K562 (cell line): ENCODE data around the gene CD19. TPM values are rescaled to one million over a fixed set of nuclear protein-coding genes. Genes with fewer than 3 reads are reported as not detected.
A peak's percentile ranks its signal among the peaks of the same experiment; 100 is the strongest.

Experiments
- ATAC-seq: fragments of 200-7000 bp; cut with Tn5 transposase; 3 replicates; pipeline ENCODE4 v1.9.1; 2020; ENCODE audit warnings: moderate library complexity
- BruUV-seq: library from RNA; stranded (reverse); fragments of 400-500 nt; replicated peaks from 2 replicates; lab custom pipeline; 2021; lab: Mats Ljungman, UMichigan
- CTCF ChIA-PET: fragments of 300-600 bp; formaldehyde crosslinking; extraction: SDS; loops from one replicate; lab custom pipeline; 2021; ENCODE audit warnings: low intra/inter-chr PET ratio; lab: Yijun Ruan, JAX
- POLR2A ChIA-PET: fragments of 300-600, 350-650 bp; sonication (Branson Sonifier 250); formaldehyde crosslinking; extraction: SDS; loops from one replicate; lab custom pipeline; 2021; ENCODE audit warnings: antibody characterized with exemption, inconsistent platforms; lab: Yijun Ruan, JAX
- DNase-seq, 4 experiments: peaks; one replicate each; pipeline versions ENCODE4 v3.0.0 to v3.0.0-alpha.2; 2011 to 2018; ENCODE audit warnings: low spot score in 3 of 4, mixed read lengths in 3 of 4; ENCODE audit errors: extremely low read depth in 1 of 4
- FAIRE-seq: peaks from 2 replicates; lab custom pipeline; 2011; peaks lifted over from hg19 to GRCh38; lab: Jason Lieb, UNC
- H2AFZ ChIP-seq: 2 replicates; pipeline ENCODE4 v1.6.0; 2011; ENCODE audit warnings: low read depth, low read length, control low read depth, inconsistent platforms
- H3K27ac ChIP-seq: fragments of 200-600 bp; 3 replicates; pipeline ENCODE4 v1.8.0; 2011; ENCODE audit warnings: low read depth, mild to moderate bottlenecking, control low read depth, inconsistent platforms, low read length, moderate library complexity, mixed read lengths; ENCODE audit errors: extremely low read depth
- H3K27me3 ChIP-seq, 2 experiments: fragments of 300-600 bp in 1 of 2; 2 replicates in 1 of 2; 3 replicates in 1 of 2; pipeline versions ENCODE4 v1.6.0 to v1.8.0; 2011; ENCODE audit warnings: inconsistent platforms in 2 of 2, low read length in 2 of 2, mild to moderate bottlenecking in 1 of 2, mixed read lengths in 1 of 2, moderate library complexity in 1 of 2; ENCODE audit not compliant: control insufficient read depth in 2 of 2, insufficient read depth in 2 of 2
- H3K36me3 ChIP-seq: fragments of 300-600 bp; 3 replicates; pipeline ENCODE4 v1.8.0; 2011; ENCODE audit warnings: mild to moderate bottlenecking, low read length, inconsistent platforms; ENCODE audit not compliant: control insufficient read depth, insufficient read depth
- H3K4me1 ChIP-seq, 2 experiments: fragments of 200-600 bp in 1 of 2; replicated peaks in 1 of 2; 2 replicates in 1 of 2; 3 replicates in 1 of 2; pipeline versions ENCODE4 v1.5.1 to v1.8.0; 2011; ENCODE audit warnings: inconsistent platforms in 2 of 2, low read length in 2 of 2, mild to moderate bottlenecking in 1 of 2, mixed read lengths in 1 of 2, moderate library complexity in 1 of 2; ENCODE audit not compliant: control insufficient read depth in 2 of 2, insufficient read depth in 2 of 2
- H3K4me2 ChIP-seq: 2 replicates; pipeline ENCODE4 v1.6.1; 2011; ENCODE audit warnings: low read length, control low read depth, inconsistent platforms, mixed read lengths; ENCODE audit not compliant: insufficient read depth
- H3K4me3 ChIP-seq: fragments of 200-600 bp; sonication (generic), shearing (Covaris generic); 2 replicates; pipeline ENCODE4 v1.5.1; 2016; ENCODE audit warnings: control low read depth, inconsistent platforms
- H3K79me2 ChIP-seq: fragments of 200-600 bp; 3 replicates; pipeline ENCODE4 v1.8.0; 2011; ENCODE audit warnings: low read length, inconsistent platforms; ENCODE audit not compliant: control insufficient read depth, insufficient read depth
- H3K9ac ChIP-seq, 2 experiments: 2 replicates each; pipeline versions ENCODE4 v1.6.0 to v1.6.1; 2011; ENCODE audit warnings: low read depth in 2 of 2, low read length in 2 of 2, control low read depth in 1 of 2, inconsistent platforms in 1 of 2, mild to moderate bottlenecking in 1 of 2, mixed read lengths in 1 of 2; ENCODE audit not compliant: insufficient read depth in 1 of 2
- H3K9me1 ChIP-seq: one replicate; pipeline ENCODE4 v1.6.0; 2011; ENCODE audit warnings: inconsistent platforms, mild to moderate bottlenecking, low read length, moderate library complexity; ENCODE audit not compliant: control insufficient read depth, insufficient read depth
- H3K9me3 ChIP-seq: replicated peaks from 2 replicates; pipeline ENCODE4 v1.5.1; 2011; ENCODE audit warnings: low read depth, low read length, inconsistent platforms; ENCODE audit not compliant: control insufficient read depth, insufficient read depth
- H4K20me1 ChIP-seq: replicated peaks from 2 replicates; pipeline ENCODE4 v1.6.1; 2011; ENCODE audit warnings: low read length, inconsistent platforms, mixed read lengths; ENCODE audit not compliant: control insufficient read depth, insufficient read depth
- CREM ChIP-seq: IDR thresholded peaks from 2 replicates; pipeline ENCODE4 v1.6.1; 2014; ENCODE audit warnings: antibody characterized with exemption, low read depth
- HDAC8 ChIP-seq: fragments of 450-650 bp; IDR thresholded peaks from 2 replicates; pipeline ENCODE4 v1.6.1; 2016; ENCODE audit warnings: mild to moderate bottlenecking, missing genetic modification characterization, moderate library complexity, missing compliant biosample characterization
- RBFOX2 ChIP-seq: fragments of 200-400 bp; formaldehyde crosslinking; IDR thresholded peaks from 2 replicates; pipeline ENCODE4 v1.6.1; 2017; ENCODE audit warnings: low read depth, mild to moderate bottlenecking, low read length, moderate library complexity
- RFX5 ChIP-seq: IDR thresholded peaks from 2 replicates; pipeline ENCODE4 v1.6.1; 2011; ENCODE audit warnings: low read depth, mild to moderate bottlenecking, improper control_type of control experiment, low read length
- WGBS: fragments of 100-300 bp; shearing (Covaris generic); methylation state at CpG from one replicate; pipeline ENCODE4 v1.1.6; 2016; ENCODE audit warnings: low coverage, mixed read lengths; ENCODE audit not compliant: insufficient coverage; ENCODE audit errors: missing lambda C conversion rate; 5-methylcytosine and 5-hydroxymethylcytosine counted together
- in situ Hi-C: fragments of 300-500 bp; cut with MboI; formaldehyde crosslinking; loops from 4 replicates; pipeline ENCODE4 v1.15.0; 2018; ENCODE audit warnings: inconsistent platforms, mixed read lengths
- intact Hi-C: fragments of 100-400 bp; cut with micrococcal nuclease; formaldehyde crosslinking; loops from 2 replicates; pipeline ENCODE4 v1.14.2; 2022
- polyA plus RNA-seq, 8 experiments: library from polyadenylated mRNA; depleted of rRNA in 4 of 8; stranded (reverse) in 5 of 8; unstranded in 3 of 8; fragments of >200 nt; fragmentation: Nextera tagmentation in 2 of 8; fragmentation: Illumina TruSeq in 1 of 8; extraction: Ambion mirVana in 2 of 8; extraction: Trizol in 1 of 8; gene quantifications; 2 replicates each; pipeline versions ENCODE4 v1.2.1 to v1.2.3, GENCODE V29; 2011 to 2014; ENCODE audit warnings: inconsistent platforms in 1 of 8, missing spikeins in 1 of 8
- total RNA-seq, 7 experiments: library from RNA; depleted of rRNA in 6 of 7; stranded (reverse); fragments of >200 nt in 6 of 7; fragmentation: Illumina TruSeq in 2 of 7; extraction: Trizol in 2 of 7; gene quantifications; 2 replicates each; pipeline versions ENCODE4 v1.2.1 to v1.2.3, GENCODE V29; 2011 to 2021; ENCODE audit warnings: low replicate concordance in 1 of 7

The CD19 gene
- total and polyA plus RNA-seq, 9 of the 15 experiments (the other 6 are each of a cell fraction or from before 2014, with no cell fraction given): 0.27 to 3.7 (median 2.0) TPM; not detected in 1

DNA sequence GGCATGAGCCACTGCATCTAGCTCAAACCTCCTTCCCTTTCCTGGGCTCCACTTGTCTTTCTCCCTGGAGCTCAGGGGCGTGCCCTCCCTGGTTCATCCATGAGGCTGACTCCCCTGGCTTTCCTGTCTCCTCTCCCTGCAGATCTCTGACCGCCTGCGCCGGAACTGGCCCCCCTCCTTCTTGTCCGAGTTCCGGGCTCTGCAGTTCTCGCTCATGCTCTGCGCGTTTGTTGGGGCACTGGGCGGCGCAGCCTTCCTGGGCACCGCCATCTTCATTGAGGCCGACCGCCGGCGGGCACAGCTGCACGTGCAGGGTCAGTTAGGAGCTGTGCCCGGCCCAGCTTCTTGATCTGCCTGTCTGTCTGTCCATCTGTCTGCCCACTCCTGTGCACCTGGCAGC, 51.9 kb downstream of the CD19 start (continued):
- TF ChIP-seq RFX5 (no peak), HDAC8 (tag) (no peak)

DNA sequence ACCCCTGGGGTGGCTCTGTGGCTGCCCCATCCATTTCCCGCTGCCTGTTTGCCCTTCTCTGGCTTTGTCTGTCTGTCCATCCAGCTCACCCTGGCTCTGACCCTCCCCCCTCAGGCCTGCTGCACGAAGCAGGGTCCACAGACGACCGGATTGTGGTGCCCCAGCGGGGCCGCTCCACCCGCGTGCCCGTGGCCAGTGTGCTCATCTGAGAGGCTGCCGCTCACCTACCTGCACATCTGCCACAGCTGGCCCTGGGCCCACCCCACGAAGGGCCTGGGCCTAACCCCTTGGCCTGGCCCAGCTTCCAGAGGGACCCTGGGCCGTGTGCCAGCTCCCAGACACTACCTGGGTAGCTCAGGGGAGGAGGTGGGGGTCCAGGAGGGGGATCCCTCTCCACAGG, 52.3 kb downstream of the CD19 start:
- H3K9ac ChIP-seq: peak overlapping the region in 1 of 2 experiments; percentile 61; a peak in 1 of 4 replicates
- TSS peak; percentile 39 for BruUV-seq
- no peaks in the 10 kb centered on the region for H3K27me3 ChIP-seq
- no peaks in the 10 kb centered on the region for H3K79me2 ChIP-seq
- WGBS: 87% methylated on average over 11 of the region's 12 CpGs
- H3K27ac ChIP-seq: no peak overlapping the region
- H3K4me1 ChIP-seq: peaks cover 0 to 35% of the 10 kb centered on the region in 2 experiments; a peak in 1 of 5 replicates
- FAIRE-seq (no peak), ATAC-seq (no peak), DNase-seq (no peak)
- no peak overlapping the region for H2AFZ ChIP-seq
- in situ Hi-C loops: loop anchor here (10.0 to 25.0 kb wide), 2 partner anchors 101 to 1228 kb away; no protein-coding TSS in a partner anchor
- H3K36me3 ChIP-seq: peaks cover 33% of the 10 kb centered on the region
- POLR2A ChIA-PET: interaction anchor here (1.3 kb wide), 1 partner anchor 14 kb away, joined by 3 read pairs; no protein-coding TSS in a partner anchor
- peaks cover 3% of the 10 kb centered on the region for H3K9me1 ChIP-seq
- H4K20me1 ChIP-seq: no peaks in the 10 kb centered on the region
- H3K4me2 ChIP-seq: no peak overlapping the region
- CTCF ChIA-PET: no interaction called here
- H3K9me3 ChIP-seq: peaks cover 5% of the 10 kb centered on the region; the same call in 1 of the 2 replicates
- intact Hi-C loops: no loop called here
- TF ChIP-seq RBFOX2 (0 out of 2 replicates have a peak, but pooled peaks have one; percentile 26), CREM (no peak)
- TF ChIP-seq, all 486 proteins: peak for 1
- H3K4me3 ChIP-seq: no peak overlapping the region
